Jurkat, Clone E6-1 (cell line): Measurements from ENCODE around the gene TENM4.

Source experiments
- DNase-seq: peaks from one replicate; pipeline ENCODE4 v3.0.0-alpha.2; 2011; ENCODE audit warnings: low read depth, low spot score
- H3K4me3 ChIP-seq: 2 replicates; pipeline ENCODE4 v1.5.1; 2011; ENCODE audit warnings: mild to moderate bottlenecking, low read length, control low read depth, moderate library complexity

TENM4 gene

GRCh38 chr11:78767027-78767932, 673.5 kb downstream of the TENM4 start:
- H3K4me3 ChIP-seq, result no peak overlapping the region
- DNase-seq, result no peak

- no peak overlapping the region for H3K4me3 ChIP-seq
- DNase-seq, result no peak
These were observed 675.9 kb downstream of the TENM4 start for GRCh38 chr11:78764946-78765345.

GRCh38 chr11:78763664-78764063, 677.2 kb downstream of the TENM4 start:
- DNase-seq, result no peak
- no peak overlapping the region for H3K4me3 ChIP-seq

GRCh38 chr11:78762105-78762504, 678.7 kb downstream of the TENM4 start:
- no peak for DNase-seq
- H3K4me3 ChIP-seq, result no peak overlapping the region

GRCh38 chr11:78759071-78759470, 681.8 kb downstream of the TENM4 start:
- DNase-seq, result no peak

GRCh38 chr11:78753297-78753696, 687.5 kb downstream of the TENM4 start:
- no peak overlapping the region for H3K4me3 ChIP-seq
- no peak for DNase-seq

More at GRCh38 chr11:78759071-78759470, 681.8 kb downstream of the TENM4 start:
- H3K4me3 ChIP-seq, result no peak overlapping the region

GRCh38 chr11:78752494-78752893, 688.3 kb downstream of the TENM4 start:
- no peak for DNase-seq
- H3K4me3 ChIP-seq, result no peak overlapping the region

GRCh38 chr11:78748918-78749690, 691.7 kb downstream of the TENM4 start:
- no peak overlapping the region for H3K4me3 ChIP-seq
- DNase-seq, result no peak

- DNase-seq, result no peak
- no peak overlapping the region for H3K4me3 ChIP-seq
These were observed 695.9 kb downstream of the TENM4 start for GRCh38 chr11:78744949-78745348.

- DNase-seq, result no peak
- H3K4me3 ChIP-seq, result no peak overlapping the region
These were observed 696.6 kb downstream of the TENM4 start for GRCh38 chr11:78744202-78744601.

GRCh38 chr11:78742430-78742829, 698.4 kb downstream of the TENM4 start:
- no peak for DNase-seq
- H3K4me3 ChIP-seq, result no peak overlapping the region

- H3K4me3 ChIP-seq, result no peak overlapping the region
- no peak for DNase-seq
These were observed 699.1 kb downstream of the TENM4 start for GRCh38 chr11:78741741-78742140.

- DNase-seq, result peak; percentile 15
- no peak overlapping the region for H3K4me3 ChIP-seq
These were observed 700.4 kb downstream of the TENM4 start for GRCh38 chr11:78740199-78741071.

GRCh38 chr11:78737891-78738290, 702.9 kb downstream of the TENM4 start:
- DNase-seq, result no peak
- H3K4me3 ChIP-seq, result no peak overlapping the region

GRCh38 chr11:78737301-78737700, 703.5 kb downstream of the TENM4 start:
- no peak overlapping the region for H3K4me3 ChIP-seq

GRCh38 chr11:78735711-78736110, 705.1 kb downstream of the TENM4 start:
- no peak overlapping the region for H3K4me3 ChIP-seq
- no peak for DNase-seq

More at GRCh38 chr11:78737301-78737700, 703.5 kb downstream of the TENM4 start:
- no peak for DNase-seq

- H3K4me3 ChIP-seq, result no peak overlapping the region
- DNase-seq, result no peak
These were observed 707.8 kb downstream of the TENM4 start for GRCh38 chr11:78733031-78733430.

- no peak for DNase-seq
- H3K4me3 ChIP-seq, result no peak overlapping the region
These were observed 708.6 kb downstream of the TENM4 start for GRCh38 chr11:78732246-78732645.

- no peak overlapping the region for H3K4me3 ChIP-seq
- DNase-seq, result no peak
These were observed 709.8 kb downstream of the TENM4 start for GRCh38 chr11:78731027-78731426.
